ENCODE results near the gene ZNF32. TPM values are rescaled to one million over a fixed set of nuclear protein-coding genes. Genes with fewer than 3 reads are reported as not detected.

The ZNF32 gene
- polyA plus RNA-seq, 1 donor from 2014 or later, result 162 TPM

GRCh38 chr10:43678654-43679053 lies 30.0 kb upstream of the ZNF32 start:
- Histone ChIP-seq H3K9me2 (ENCODE audit: insufficient read depth, low read length) (no peaks in the 10 kb centered on the region), H3K27ac (ENCODE audit: low read length) (no peak overlapping the region), H2AFZ (ENCODE audit: low read depth, low read length) (no peak overlapping the region), H3K79me2 (replicated peaks; ENCODE audit: insufficient read depth, low read length) (no peaks in the 10 kb centered on the region), H3K4me3 (ENCODE audit: low read length) (no peak overlapping the region), H3K36me3 (ENCODE audit: insufficient read depth, low read length) (no peaks in the 10 kb centered on the region), H3K27me3 (ENCODE audit: insufficient read depth, low read depth, low read length) (no peaks in the 10 kb centered on the region), H3K4me2 (ENCODE audit: low read length) (no peak overlapping the region), H3F3A (ENCODE audit: insufficient read depth, low read length, poor library complexity, severe bottlenecking) (no peaks in the 10 kb centered on the region), H4K20me1 (ENCODE audit: insufficient read depth) (no peaks in the 10 kb centered on the region), H3K9ac (ENCODE audit: low read length) (no peak overlapping the region), H3K9me3 (ENCODE audit: low read length) (no peaks in the 10 kb centered on the region)
- TF ChIP-seq POLR2AphosphoS5 (IDR thresholded peaks at IDR 0.05), result no peak
- no peak for TF ChIP-seq MXI1 (conservative IDR thresholded peaks at IDR 0.05; ENCODE audit: poor library complexity, severe bottlenecking)
- TF ChIP-seq CTCF (IDR thresholded peaks at IDR 0.05; ENCODE audit: poor library complexity, severe bottlenecking), result no peak
- TF ChIP-seq REST (IDR thresholded peaks at IDR 0.05; ENCODE audit: borderline replicate concordance), result no peak
- no peak for TF ChIP-seq SMC3 (conservative IDR thresholded peaks at IDR 0.05; ENCODE audit: poor library complexity)

- H3K27me3 ChIP-seq (ENCODE audit: insufficient read depth, low read depth, low read length), result no peaks in the 10 kb centered on the region
- H3K36me3 ChIP-seq (ENCODE audit: insufficient read depth, low read length), result no peaks in the 10 kb centered on the region
- TF ChIP-seq TAF1 (IDR thresholded peaks at IDR 0.05; ENCODE audit: low read depth) (no peak), EP300 (conservative IDR thresholded peaks at IDR 0.05; ENCODE audit: poor library complexity, severe bottlenecking) (no peak), CTCF (IDR thresholded peaks at IDR 0.05; ENCODE audit: poor library complexity, severe bottlenecking) (no peak), RAD21 (conservative IDR thresholded peaks at IDR 0.05) (no peak), MXI1 (conservative IDR thresholded peaks at IDR 0.05; ENCODE audit: poor library complexity, severe bottlenecking) (no peak), POLR2AphosphoS5 (IDR thresholded peaks at IDR 0.05) (no peak), SMC3 (conservative IDR thresholded peaks at IDR 0.05; ENCODE audit: poor library complexity) (no peak), REST (IDR thresholded peaks at IDR 0.05; ENCODE audit: borderline replicate concordance) (no peak), EZH2 (IDR thresholded peaks at IDR 0.05; ENCODE audit: borderline replicate concordance, insufficient read depth, low read length, poor library complexity, severe bottlenecking) (no peak)
- H3K9me2 ChIP-seq (ENCODE audit: insufficient read depth, low read length), result no peaks in the 10 kb centered on the region
- H3K4me3 ChIP-seq (ENCODE audit: low read length), result no peak overlapping the region
- H3K4me2 ChIP-seq (ENCODE audit: low read length), result no peak overlapping the region
- no peak overlapping the region for H3K27ac ChIP-seq (ENCODE audit: low read length)
- H2AFZ ChIP-seq (ENCODE audit: low read depth, low read length), result no peak overlapping the region
- H3F3A ChIP-seq (ENCODE audit: insufficient read depth, low read length, poor library complexity, severe bottlenecking), result no peaks in the 10 kb centered on the region
- H3K79me2 ChIP-seq (replicated peaks; ENCODE audit: insufficient read depth, low read length), result no peaks in the 10 kb centered on the region
- no peaks in the 10 kb centered on the region for H3K9me3 ChIP-seq (ENCODE audit: low read length)
- H3K9ac ChIP-seq (ENCODE audit: low read length), result no peak overlapping the region
- no peaks in the 10 kb centered on the region for H4K20me1 ChIP-seq (ENCODE audit: insufficient read depth)
Measured at GRCh38 chr10:43676901-43677300, 28.2 kb upstream of the ZNF32 start.

All from neural cell (in vitro differentiated cells).